Activated T-cell treated with anti-CD3 and anti-CD28 coated beads, Interleukin-2, amount 50 U/mL, for 4 hours (primary cell): Measurements from ENCODE around the gene RBP4. TPM values are rescaled to one million over a fixed set of nuclear protein-coding genes. Genes with fewer than 3 reads are reported as not detected.

Experiments
- ATAC-seq, 2 donors: fragments of 200-7000 bp; cut with Tn5 transposase; one replicate each; pipeline ENCODE4 v1.10.0; 2021
- DNase-seq: peaks from one replicate; pipeline ENCODE4 v3.0.0-alpha.2; 2020
- H3K27me3 Mint-ChIP-seq: one replicate; pipeline ENCODE4 v1.8.0; 2021; ENCODE audit warnings: low read depth, mixed read lengths
- H3K36me3 Mint-ChIP-seq: one replicate; pipeline ENCODE4 v1.8.0; 2022; ENCODE audit warnings: mixed read lengths; ENCODE audit not compliant: insufficient read depth
- H3K4me1 Mint-ChIP-seq: one replicate; pipeline ENCODE4 v1.8.0; 2021; ENCODE audit warnings: low read depth, mixed read lengths
- H3K4me3 Mint-ChIP-seq: one replicate; pipeline ENCODE4 v1.8.0; 2021; ENCODE audit warnings: mild to moderate bottlenecking, moderate library complexity, mixed read lengths
- H3K9me3 Mint-ChIP-seq: one replicate; pipeline ENCODE4 v1.8.0; 2021; ENCODE audit warnings: mixed read lengths
- total RNA-seq, 3 donors: library from RNA; stranded (reverse); gene quantifications; one replicate each; pipeline ENCODE4 v1.2.1, GENCODE V29; 2021

Gene RBP4
- 1 to 10 TPM in 2 of 3 donors, under 1 TPM in 1; 0.98 to 1.5 (median 1.4) TPM for total RNA-seq

DNA sequence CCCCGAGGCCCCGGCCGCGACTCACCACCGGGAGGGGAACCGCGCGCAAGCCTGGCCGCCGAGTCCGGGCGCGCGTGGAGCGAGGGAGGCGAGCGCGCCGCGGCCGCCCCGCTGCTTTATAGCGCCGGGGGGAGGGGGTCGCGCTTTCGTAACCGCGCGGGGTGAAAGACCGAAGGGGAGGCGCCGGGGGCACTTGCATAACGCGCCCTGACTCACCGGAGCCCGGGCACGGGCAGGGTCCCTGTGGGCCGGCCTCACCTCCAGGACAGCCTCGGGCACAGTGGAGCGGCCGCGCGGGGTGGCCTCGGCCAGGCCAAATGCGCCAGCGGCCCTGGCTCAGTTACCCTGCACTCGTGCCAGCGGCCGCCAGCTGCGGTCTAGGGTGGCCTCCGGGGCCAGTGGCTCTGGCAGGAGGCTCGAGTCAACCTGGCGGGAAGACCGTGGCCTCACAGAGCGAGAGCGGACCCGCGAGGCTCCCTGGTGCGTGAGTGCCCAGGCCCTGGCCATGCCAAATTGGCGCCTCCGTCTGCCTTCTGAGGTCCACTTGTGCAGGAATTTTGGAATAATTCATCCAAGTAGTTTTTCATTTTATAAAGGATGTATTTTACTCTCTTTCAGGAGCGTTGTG lies at the start of gene RBP4:
Gene RBP4, minus strand, starts transcription at position 90 of the 628 bp plus-strand sequence. CDS start 207 bp downstream, outside the sequence.
- peak in 1 of 2 donors; percentile 30 for ATAC-seq
- Mint-ChIP-seq H3K27me3 (peaks cover 45% of the 10 kb centered on the region), H3K36me3 (no peaks in the 10 kb centered on the region), H3K4me3 (no peak within 1 kb of the TSS), H3K9me3 (no peaks in the 10 kb centered on the region), H3K4me1 (no peaks in the 10 kb centered on the region)
- no peak for DNase-seq

DNA sequence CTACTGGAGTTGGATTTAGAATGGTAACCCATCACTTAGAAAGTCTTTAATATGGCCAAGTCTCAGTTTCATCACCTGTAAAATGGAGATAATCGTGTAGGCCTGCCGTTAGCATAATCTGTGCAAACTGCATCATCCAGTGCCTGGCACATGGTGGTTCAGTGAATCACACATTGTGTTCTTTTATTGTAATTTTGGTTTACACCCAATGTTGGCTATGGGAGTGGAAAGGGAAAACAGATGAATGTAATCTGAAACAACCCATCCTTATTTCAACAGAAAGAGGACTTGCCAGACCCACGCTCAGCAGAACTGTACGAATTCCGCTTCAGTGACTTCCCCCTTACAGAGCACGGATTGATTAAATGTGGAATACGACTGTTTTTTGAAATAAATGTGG lies 38.8 kb upstream of the RBP4 start:
- Mint-ChIP-seq H3K36me3 (no peaks in the 10 kb centered on the region), H3K4me1 (no peaks in the 10 kb centered on the region), H3K4me3 (no peak overlapping the region), H3K9me3 (no peaks in the 10 kb centered on the region), H3K27me3 (peaks cover 22% of the 10 kb centered on the region)
- DNase-seq (no peak), ATAC-seq (no peak)

DNA sequence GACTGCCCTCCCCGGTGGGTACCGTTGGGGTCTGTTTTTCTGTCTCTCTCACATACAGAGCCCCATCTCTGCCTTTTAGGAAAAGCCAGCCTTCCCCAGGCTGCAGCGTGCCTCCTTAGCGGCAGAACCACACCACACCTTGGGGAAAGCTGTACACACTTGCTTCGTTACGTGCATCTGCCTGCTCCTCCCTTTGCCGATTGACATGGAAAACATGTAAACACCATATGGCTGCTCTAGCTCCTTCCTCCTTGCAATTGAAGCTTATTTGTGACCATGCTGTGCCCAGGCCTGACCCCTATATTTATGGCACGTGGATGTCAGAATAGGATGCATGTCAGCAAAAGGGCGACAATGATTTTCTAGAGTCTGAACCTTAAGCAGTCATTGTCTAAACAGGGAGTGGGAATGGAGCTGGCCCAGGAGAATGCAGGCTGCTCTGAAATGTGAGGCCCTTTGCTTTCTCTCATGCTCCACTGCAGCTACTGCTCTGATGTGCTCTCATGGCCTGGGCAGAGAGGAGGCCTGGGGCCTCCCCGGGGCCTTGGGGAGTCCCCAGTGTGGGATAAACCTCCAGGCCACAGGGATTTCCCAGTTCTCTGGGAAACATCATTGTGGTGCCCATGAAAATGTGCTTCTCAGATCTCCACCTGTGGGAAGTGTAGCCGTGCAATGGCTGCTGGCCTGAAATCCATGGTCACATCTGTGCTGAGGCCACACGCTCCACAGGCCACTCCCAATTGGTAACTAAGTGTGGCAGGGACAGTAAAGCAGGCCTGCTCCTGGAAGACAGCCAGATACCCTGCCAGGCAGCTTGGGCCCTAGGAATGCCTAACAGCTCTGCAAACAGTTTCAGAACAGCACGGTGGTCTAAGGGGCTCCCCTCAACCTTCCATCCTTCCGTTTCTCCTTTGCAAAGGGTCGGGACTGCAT lies 29.9 kb upstream of the RBP4 start:
- Mint-ChIP-seq H3K4me3 (no peak overlapping the region), H3K9me3 (no peaks in the 10 kb centered on the region), H3K27me3 (peaks cover 10% of the 10 kb centered on the region), H3K36me3 (no peaks in the 10 kb centered on the region), H3K4me1 (no peaks in the 10 kb centered on the region)
- no peak for DNase-seq
- ATAC-seq, result no peak

DNA sequence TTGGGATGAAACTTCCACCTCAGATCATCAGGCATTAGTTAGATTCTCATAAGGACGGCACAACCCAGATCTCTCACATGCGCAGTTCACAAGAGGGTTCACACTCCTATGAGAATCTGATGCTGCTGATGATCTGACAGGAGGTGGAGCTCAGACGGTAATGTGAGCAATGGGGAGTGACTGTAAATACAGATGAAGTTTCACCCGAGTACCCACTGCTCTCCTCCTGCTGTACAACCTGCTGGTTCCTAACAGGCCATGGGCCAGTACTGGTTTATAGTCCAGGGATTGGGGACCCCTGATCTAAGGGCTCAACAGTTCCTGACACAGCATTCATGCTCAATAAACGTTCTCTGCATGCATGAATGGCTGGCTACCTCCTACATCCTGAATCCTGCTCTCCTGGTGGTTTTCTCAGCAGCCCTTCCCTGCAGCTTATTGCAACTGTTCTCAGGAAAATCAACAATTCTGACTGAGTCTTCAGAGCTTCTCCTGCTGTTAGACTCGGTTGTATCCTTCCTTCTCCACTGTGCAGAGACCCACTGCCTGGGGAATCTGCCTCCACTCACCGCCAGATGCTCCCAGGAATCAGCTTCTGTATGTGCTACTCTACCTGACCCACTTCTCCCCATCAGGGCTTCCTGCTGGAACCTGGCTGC lies 28.7 kb upstream of the RBP4 start:
- H3K9me3 Mint-ChIP-seq, result no peaks in the 10 kb centered on the region
- ATAC-seq, result no peak
- H3K27me3 Mint-ChIP-seq, result peaks cover 10% of the 10 kb centered on the region

DNA sequence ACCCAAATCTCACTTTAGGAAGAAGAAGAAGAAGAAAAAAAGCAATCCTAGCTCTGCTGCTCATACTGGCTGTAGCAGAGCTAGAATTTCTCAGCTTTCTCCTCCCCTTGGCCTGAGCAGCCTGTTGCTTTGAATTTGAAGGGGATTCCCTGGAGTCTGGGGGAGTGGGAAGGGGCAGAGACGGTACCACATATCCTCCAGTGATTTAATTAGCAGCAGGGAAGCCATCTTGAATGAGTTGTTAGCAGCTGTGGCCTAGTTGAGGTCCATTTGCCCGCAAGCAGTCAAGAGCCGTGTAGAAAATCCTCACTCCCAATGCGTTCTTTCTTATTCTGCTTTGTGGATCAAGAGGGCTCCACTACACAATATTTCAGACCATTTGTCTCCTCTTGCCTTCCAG lies 27.8 kb upstream of the RBP4 start:
- Mint-ChIP-seq H3K4me3 (no peak overlapping the region), H3K27me3 (peaks cover 10% of the 10 kb centered on the region), H3K9me3 (no peaks in the 10 kb centered on the region), H3K36me3 (no peaks in the 10 kb centered on the region), H3K4me1 (no peaks in the 10 kb centered on the region)
- DNase-seq, result no peak
- ATAC-seq, result no peak

More for the DNA sequence above, 28.7 kb upstream of the RBP4 start:
- Mint-ChIP-seq H3K4me3 (no peak overlapping the region), H3K4me1 (no peaks in the 10 kb centered on the region), H3K36me3 (no peaks in the 10 kb centered on the region)
- DNase-seq, result no peak

DNA sequence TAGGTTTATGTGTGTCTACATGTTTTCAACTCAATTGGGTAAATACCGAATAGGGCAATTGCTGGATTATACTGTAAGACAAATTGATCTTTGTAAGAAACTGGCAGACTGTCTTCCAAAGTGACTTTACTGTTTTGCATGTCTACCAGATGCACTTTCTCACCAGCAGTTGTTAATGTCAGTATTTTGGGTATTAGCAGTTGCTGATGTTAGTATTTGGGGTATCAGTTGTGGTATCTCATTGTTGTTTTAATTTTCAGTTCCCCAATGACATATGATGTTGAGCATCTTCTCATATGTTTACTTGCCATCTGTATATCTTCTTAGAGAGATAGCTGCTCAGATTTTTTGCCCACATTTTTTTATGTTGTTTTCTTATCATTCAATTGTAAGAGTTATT lies 21.9 kb upstream of the RBP4 start:
- Mint-ChIP-seq H3K4me1 (no peaks in the 10 kb centered on the region), H3K9me3 (no peaks in the 10 kb centered on the region), H3K27me3 (peaks cover 8% of the 10 kb centered on the region), H3K36me3 (no peaks in the 10 kb centered on the region), H3K4me3 (no peak overlapping the region)
- DNase-seq, result no peak
- no peak for ATAC-seq

DNA sequence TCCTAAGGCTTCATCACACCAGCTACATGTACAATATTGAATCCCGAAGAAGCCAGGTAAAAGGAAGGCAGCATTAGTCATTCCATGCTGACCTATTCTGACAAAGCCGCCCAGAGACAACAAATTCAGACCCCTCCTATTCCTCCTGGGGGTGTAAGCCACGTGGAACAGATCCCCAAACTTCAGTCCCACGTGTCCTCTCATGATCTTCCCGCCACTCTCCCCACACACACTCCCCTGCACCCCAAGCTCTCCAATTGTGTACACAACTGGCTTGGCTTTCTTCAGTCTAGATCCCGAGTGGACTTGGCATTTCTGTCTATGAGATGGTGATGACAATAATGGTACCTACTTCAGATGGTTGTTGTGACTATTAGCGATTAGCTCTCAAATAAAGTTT lies 19.9 kb upstream of the RBP4 start:
- Mint-ChIP-seq H3K9me3 (no peaks in the 10 kb centered on the region), H3K36me3 (no peaks in the 10 kb centered on the region), H3K4me1 (no peaks in the 10 kb centered on the region), H3K4me3 (no peak overlapping the region), H3K27me3 (peaks cover 6% of the 10 kb centered on the region)
- no peak for ATAC-seq
- no peak for DNase-seq

DNA sequence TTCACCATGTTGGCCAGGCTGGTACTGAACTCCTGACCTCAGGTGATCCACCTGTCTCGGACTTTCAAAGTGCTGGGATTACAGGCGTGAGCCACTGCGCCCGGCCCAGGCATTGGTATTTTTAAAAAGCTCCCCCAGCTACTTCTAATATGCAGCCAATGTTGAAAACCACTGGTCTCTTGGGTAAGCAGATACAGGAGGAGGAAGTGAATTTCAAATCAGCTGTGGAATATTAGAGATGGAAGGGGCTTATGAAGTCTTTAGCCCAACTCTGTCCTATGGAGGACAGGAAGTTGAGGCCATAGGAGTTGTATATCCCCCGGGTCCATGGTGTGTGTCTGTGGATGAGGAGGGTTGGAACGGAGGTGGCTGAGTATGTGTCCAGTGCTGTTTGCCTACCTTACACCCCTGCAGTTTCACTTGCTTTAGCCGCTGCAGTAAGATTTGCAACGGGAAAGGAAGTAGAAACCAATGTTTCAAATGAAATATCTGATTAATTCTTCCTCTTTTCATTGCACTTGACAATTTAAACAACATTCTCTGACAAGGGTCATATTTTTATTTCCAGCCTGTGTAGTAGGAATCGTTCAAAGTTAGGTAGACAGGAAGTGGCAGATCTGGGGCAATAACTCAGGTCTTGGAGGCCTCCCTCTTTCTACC lies 14.7 kb upstream of the RBP4 start:
- ATAC-seq (no peak), DNase-seq (no peak)
- no peaks in the 10 kb centered on the region for H3K4me1 Mint-ChIP-seq
- peaks cover 10% of the 10 kb centered on the region for H3K27me3 Mint-ChIP-seq
- no peaks in the 10 kb centered on the region for H3K36me3 Mint-ChIP-seq
- H3K4me3 Mint-ChIP-seq, result no peak overlapping the region
- no peaks in the 10 kb centered on the region for H3K9me3 Mint-ChIP-seq

DNA sequence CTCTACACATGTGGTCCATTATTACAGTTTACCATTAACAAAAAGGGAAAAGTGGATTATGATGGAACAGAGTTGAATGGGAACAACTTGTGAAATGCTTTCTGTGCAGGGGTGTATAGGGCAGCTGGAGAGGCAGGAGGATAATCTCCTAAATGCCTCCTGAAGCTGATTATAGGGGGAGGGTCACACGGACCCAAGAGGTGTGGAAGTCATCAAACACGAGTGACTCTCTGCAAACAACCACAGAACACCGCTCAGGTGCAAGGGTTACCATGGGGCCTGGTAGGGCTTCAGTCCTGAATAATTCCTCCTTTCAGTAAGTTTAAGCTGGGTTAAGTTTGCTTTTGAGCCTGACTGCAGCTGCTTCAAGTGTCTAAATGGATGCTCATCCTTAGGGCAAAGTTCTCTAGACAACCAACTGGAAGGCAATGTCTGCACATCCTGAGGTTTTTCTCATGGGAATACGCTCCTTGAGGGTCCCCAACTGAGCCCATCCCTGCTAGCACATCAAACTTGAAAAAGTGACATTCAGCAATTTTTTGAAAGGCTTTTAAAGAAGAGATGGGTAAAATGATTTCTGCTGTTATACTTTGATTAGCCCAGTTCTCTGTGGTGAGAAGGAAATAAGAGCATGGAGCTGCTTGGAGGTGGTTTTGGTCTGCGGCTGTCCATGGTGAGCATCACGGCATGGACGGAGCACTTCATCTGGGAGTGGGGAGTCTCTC lies 13.2 kb upstream of the RBP4 start:
- peaks cover 12% of the 10 kb centered on the region for H3K27me3 Mint-ChIP-seq
- no peaks in the 10 kb centered on the region for H3K36me3 Mint-ChIP-seq
- no peak for DNase-seq
- no peaks in the 10 kb centered on the region for H3K9me3 Mint-ChIP-seq
- ATAC-seq, result no peak
- H3K4me3 Mint-ChIP-seq, result no peak overlapping the region
- H3K4me1 Mint-ChIP-seq, result no peaks in the 10 kb centered on the region

DNA sequence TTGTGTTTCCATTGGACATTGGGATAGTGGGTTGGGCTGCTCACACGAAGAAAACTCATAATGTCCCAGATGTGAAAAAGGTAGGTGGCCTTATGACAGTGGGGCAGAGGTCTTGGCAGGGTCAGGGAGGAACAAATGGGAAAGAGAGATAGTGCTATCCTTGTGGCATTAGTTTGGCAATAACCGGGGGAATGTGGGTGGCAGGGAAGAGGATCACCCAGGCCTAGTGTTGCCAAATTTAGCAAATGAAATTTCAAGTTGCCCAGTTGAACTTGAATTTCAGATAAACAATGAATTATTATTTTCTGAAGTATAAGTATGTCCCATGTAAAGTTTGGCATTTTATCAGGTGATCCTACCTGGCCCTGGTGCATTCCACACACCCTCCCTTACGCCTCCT lies 12.1 kb upstream of the RBP4 start:
- Mint-ChIP-seq H3K9me3 (no peaks in the 10 kb centered on the region), H3K4me1 (no peaks in the 10 kb centered on the region), H3K27me3 (peaks cover 11% of the 10 kb centered on the region), H3K36me3 (no peaks in the 10 kb centered on the region), H3K4me3 (no peak overlapping the region)
- ATAC-seq (no peak), DNase-seq (no peak)

DNA sequence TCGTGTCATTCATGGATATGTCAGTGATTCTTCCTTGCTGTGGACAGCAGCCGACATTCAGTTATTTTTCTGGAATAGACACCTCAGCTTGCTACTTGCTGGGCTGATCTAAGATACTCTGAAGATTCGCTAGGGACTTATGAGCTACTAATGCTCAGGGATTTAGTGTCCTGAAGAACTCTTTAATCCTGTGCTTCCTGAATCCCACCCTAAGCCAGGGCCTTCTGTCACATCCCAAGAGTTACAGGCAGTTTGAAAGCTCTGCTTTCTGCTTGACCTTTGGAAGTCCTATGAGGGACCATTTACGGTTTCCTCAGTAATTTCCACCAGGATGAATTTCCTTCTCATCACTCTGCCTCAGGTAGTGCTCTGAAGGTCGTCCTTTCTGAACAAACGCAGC lies 11.3 kb upstream of the RBP4 start, which contains the start of gene PDE6C:
Gene PDE6C, plus strand, starts transcription at position 227 of the 400 bp plus-strand sequence. CDS start 189 bp downstream, outside the sequence.
- Mint-ChIP-seq H3K4me3 (no peak within 1 kb of the TSS), H3K36me3 (no peaks in the 10 kb centered on the region), H3K4me1 (no peaks in the 10 kb centered on the region), H3K9me3 (peaks cover under 1% of the 10 kb centered on the region), H3K27me3 (peaks cover 11% of the 10 kb centered on the region)
- no peak for DNase-seq
- ATAC-seq, result no peak

DNA sequence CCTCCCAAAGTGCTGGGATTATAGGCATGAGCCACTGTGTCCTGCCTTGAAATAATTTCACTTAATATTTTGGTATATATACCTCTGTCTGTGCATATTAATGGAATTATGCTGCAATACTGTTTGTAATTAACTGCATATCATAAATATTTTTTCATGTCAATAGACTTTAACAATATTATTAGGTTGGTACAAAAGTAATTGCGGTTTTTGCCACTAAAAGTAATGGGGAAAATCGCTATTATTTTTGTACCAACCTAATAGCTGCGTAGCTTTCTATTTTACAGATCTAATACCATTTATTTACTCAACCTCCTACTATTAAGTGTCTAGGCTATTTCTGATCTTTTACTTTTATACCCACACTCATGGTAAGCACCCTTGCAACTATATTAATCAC lies 7.4 kb upstream of the RBP4 start:
- no peak for DNase-seq
- peaks cover 19% of the 10 kb centered on the region for H3K27me3 Mint-ChIP-seq
- no peaks in the 10 kb centered on the region for H3K4me1 Mint-ChIP-seq
- peaks cover 3% of the 10 kb centered on the region for H3K9me3 Mint-ChIP-seq
- H3K36me3 Mint-ChIP-seq, result no peaks in the 10 kb centered on the region
- H3K4me3 Mint-ChIP-seq, result no peak overlapping the region
- no peak for ATAC-seq

DNA sequence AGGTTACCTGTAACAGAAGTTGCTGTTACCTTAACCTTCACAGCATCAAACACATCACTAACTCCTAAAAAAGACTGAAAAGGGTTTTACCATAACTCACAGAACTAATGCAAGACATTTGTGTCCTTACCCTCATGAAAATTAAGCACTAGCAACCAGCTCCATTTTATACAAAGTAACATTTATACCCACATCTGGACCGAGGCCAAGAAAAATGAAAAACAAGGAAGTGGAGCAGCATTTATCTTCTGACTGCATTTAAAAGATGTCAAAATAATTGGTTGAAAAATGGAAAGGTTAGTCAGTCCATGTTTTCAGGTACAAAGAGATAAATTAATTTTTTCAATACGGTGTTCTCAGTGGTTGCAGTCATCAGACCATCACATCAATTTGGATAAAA lies 3.1 kb upstream of the RBP4 start:
- ATAC-seq, result no peak
- Mint-ChIP-seq H3K9me3 (peaks cover 3% of the 10 kb centered on the region), H3K36me3 (no peaks in the 10 kb centered on the region), H3K4me3 (no peak overlapping the region), H3K4me1 (no peaks in the 10 kb centered on the region), H3K27me3 (peaks cover 43% of the 10 kb centered on the region)
- no peak for DNase-seq
